GM19238 (cell line): ENCODE measurements around the gene WDR74.
A peak's percentile ranks its signal among the peaks of the same experiment; 100 is the strongest.
"Not testable (repeated sequence)": the region's sequence is repeated elsewhere in the genome, so short reads cannot be mapped to it uniquely, and the experiment has no call there.

Source experiments
- DNase-seq: peaks from one replicate; pipeline ENCODE4 v3.0.0; 2011; ENCODE audit warnings: low spot score; ENCODE audit not compliant: insufficient read length

Gene WDR74

GRCh38 chr11:62839050-62839945 lies at the start of gene WDR74:
WDR74 (minus strand) TSS chr11:62839590; CDS start chr11:62839570, 20 bp downstream.
- DNase-seq = peak; percentile 81

GRCh38 chr11:62889126-62889483 lies 49.7 kb upstream of the WDR74 start:
- DNase-seq = no peak

GRCh38 chr11:62888406-62888805 lies 49.0 kb upstream of the WDR74 start:
- no peak for DNase-seq

GRCh38 chr11:62885137-62885750 lies 45.9 kb upstream of the WDR74 start:
- no peak for DNase-seq

- no peak for DNase-seq
Observed at GRCh38 chr11:62883673-62884072, 44.3 kb upstream of the WDR74 start.

- DNase-seq = no peak
Observed at GRCh38 chr11:62882788-62883501, 43.6 kb upstream of the WDR74 start.

- no peak for DNase-seq
Observed at GRCh38 chr11:62882431-62882749, 43.0 kb upstream of the WDR74 start.

GRCh38 chr11:62881579-62882430 lies 42.4 kb upstream of the WDR74 start:
- DNase-seq = peak; percentile 82

GRCh38 chr11:62880803-62881578 lies 41.6 kb upstream of the WDR74 start, which contains the start of gene SLC3A2:
SLC3A2 (plus strand) TSS chr11:62880896; CDS start chr11:62881024, 128 bp downstream.
- peak; percentile 86 for DNase-seq

GRCh38 chr11:62880231-62880802 lies 40.9 kb upstream of the WDR74 start:
- no peak for DNase-seq

GRCh38 chr11:62879235-62879978 lies 40.0 kb upstream of the WDR74 start:
- no peak for DNase-seq

GRCh38 chr11:62876712-62877111 lies 37.3 kb upstream of the WDR74 start:
- no peak for DNase-seq

- DNase-seq = no peak
Observed at GRCh38 chr11:62875698-62876478, 36.5 kb upstream of the WDR74 start.

- no peak for DNase-seq
Observed at GRCh38 chr11:62874851-62875250, 35.5 kb upstream of the WDR74 start.

GRCh38 chr11:62865635-62866034 lies 26.2 kb upstream of the WDR74 start:
- no peak for DNase-seq

- no peak for DNase-seq
Observed at GRCh38 chr11:62863687-62864335, 24.4 kb upstream of the WDR74 start.

- DNase-seq = not testable (repeated sequence)
Observed at GRCh38 chr11:62861564-62862192, 22.3 kb upstream of the WDR74 start.
